Measurements from ENCODE around the gene PTPN13. TPM values are rescaled to one million over a fixed set of nuclear protein-coding genes. Genes with fewer than 3 reads are reported as not detected.

The PTPN13 gene
- 10 to 100 TPM in 1 of 2 donors, 1 to 10 TPM in 1; 9.1 to 26.7 TPM for total RNA-seq

GRCh38 chr4:86593688-86594558 is at the start of gene PTPN13:
PTPN13 (plus strand) TSS chr4:86594315; CDS start chr4:86635257, 40,942 bp downstream.
- DNase-seq, result peak; percentile 99 to 100 (median 100)
- Histone ChIP-seq H3K4me3 (peak within 1 kb of the TSS; percentile 29 to 82), H3K27me3 (no peaks in the 10 kb centered on the region), H3K27ac (peak within 1 kb of the TSS; percentile 67 to 94 (median 89)), H3K36me3 (replicated peaks in 1 of 2; ENCODE audit: insufficient read depth in 1 of 2, low read depth in 2 of 2) (no peaks in the 10 kb centered on the region), H3K4me1 (no peaks in the 10 kb centered on the region), H3K9me3 (no peaks in the 10 kb centered on the region)
- intact Hi-C loops (cut with DNase I), result no loop called here
- TF ChIP-seq POLR2A (IDR thresholded peaks at IDR 0.05), result peak; percentile 96 to 97 (median 97)
- TF ChIP-seq, protein P1, sequence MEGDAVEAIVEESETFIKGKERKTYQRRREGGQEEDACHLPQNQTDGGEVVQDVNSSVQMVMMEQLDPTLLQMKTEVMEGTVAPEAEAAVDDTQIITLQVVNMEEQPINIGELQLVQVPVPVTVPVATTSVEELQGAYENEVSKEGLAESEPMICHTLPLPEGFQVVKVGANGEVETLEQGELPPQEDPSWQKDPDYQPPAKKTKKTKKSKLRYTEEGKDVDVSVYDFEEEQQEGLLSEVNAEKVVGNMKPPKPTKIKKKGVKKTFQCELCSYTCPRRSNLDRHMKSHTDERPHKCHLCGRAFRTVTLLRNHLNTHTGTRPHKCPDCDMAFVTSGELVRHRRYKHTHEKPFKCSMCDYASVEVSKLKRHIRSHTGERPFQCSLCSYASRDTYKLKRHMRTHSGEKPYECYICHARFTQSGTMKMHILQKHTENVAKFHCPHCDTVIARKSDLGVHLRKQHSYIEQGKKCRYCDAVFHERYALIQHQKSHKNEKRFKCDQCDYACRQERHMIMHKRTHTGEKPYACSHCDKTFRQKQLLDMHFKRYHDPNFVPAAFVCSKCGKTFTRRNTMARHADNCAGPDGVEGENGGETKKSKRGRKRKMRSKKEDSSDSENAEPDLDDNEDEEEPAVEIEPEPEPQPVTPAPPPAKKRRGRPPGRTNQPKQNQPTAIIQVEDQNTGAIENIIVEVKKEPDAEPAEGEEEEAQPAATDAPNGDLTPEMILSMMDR (IDR thresholded peaks at IDR 0.05), result peak in 1 of 7 experiments; percentile 16
- ATAC-seq, result peak; percentile 98
- WGBS, 2 donors, result 1 to 2% methylated on average over 38 to 56 of the region's 60 CpGs

DNA sequence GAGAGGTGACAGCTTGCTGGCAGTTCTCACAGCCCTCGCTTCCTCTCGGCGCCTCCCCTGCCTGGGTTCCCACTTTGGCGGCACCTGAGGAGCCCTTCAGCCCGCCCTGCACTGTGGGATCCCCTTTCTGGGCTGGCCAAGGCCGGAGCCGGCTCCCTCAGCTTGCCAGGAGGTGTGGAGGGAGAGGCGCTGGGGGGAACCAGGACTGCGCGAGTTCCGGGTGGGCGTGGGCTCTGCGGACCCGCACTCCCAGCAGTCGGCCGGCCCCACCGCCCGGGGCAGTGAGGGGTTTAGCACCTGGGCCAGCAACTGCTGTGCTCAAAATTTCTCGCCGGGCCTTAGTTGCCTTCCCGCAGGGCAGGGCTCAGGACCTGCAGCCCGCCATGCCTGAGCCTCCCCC is 47.0 kb upstream of the PTPN13 start:
- 92 to 94% methylated on average over 3 to 19 of the region's 22 CpGs for WGBS, 2 donors
- Histone ChIP-seq H3K4me1 (no peaks in the 10 kb centered on the region), H3K9me3 (no peaks in the 10 kb centered on the region), H3K27ac (no peak overlapping the region), H3K36me3 (replicated peaks in 1 of 2; ENCODE audit: insufficient read depth in 1 of 2, low read depth in 2 of 2) (no peaks in the 10 kb centered on the region), H3K4me3 (no peak overlapping the region), H3K27me3 (no peaks in the 10 kb centered on the region)
- ATAC-seq (no peak), DNase-seq (no peak)
- TF ChIP-seq, protein P1 (IDR thresholded peaks at IDR 0.05), result no peak
- TF ChIP-seq POLR2A (IDR thresholded peaks at IDR 0.05), result no peak
- intact Hi-C loops (cut with DNase I), result no loop called here

GRCh38 chr4:86549163-86549788 is 44.8 kb upstream of the PTPN13 start:
- Histone ChIP-seq H3K4me3 (no peak overlapping the region), H3K27ac (no peak overlapping the region), H3K9me3 (no peaks in the 10 kb centered on the region), H3K36me3 (replicated peaks in 1 of 2; ENCODE audit: insufficient read depth in 1 of 2, low read depth in 2 of 2) (no peaks in the 10 kb centered on the region), H3K4me1 (no peaks in the 10 kb centered on the region), H3K27me3 (no peaks in the 10 kb centered on the region)
- 87 to 93% methylated on average over 4 of the region's 4 CpGs for WGBS, 2 donors
- DNase-seq (no peak), ATAC-seq (no peak)
- intact Hi-C loops (cut with DNase I), result no loop called here
- TF ChIP-seq, protein P1 (IDR thresholded peaks at IDR 0.05), result no peak
- no peak for TF ChIP-seq POLR2A (IDR thresholded peaks at IDR 0.05)

DNA sequence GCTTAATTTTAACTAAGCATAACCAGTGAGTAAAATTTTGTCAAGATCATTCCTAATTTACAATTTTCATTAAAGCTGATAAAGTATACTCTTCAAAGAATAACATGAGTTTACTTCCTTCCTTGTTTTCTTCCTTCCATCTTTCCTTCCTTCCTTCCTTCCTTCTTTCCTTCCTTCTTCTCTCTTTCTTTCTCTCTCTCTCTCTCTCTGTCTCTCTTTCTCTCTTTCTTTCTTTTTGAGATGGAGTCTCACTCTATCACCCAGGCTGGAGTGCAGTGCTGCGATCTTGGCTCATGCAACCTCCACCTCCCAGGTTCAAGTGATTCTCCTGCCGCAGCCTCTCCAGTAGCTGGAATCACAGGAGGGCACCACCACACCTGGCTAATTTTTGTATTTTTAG is 42.7 kb upstream of the PTPN13 start:
- H3K36me3 ChIP-seq (replicated peaks in 1 of 2; ENCODE audit: insufficient read depth in 1 of 2, low read depth in 2 of 2), result no peaks in the 10 kb centered on the region
- H3K9me3 ChIP-seq, result no peaks in the 10 kb centered on the region
- WGBS, 2 donors, result 96 to 100% methylated on average over 2 of the region's 2 CpGs
- no peak for ATAC-seq
- no peak for TF ChIP-seq POLR2A (IDR thresholded peaks at IDR 0.05)
- TF ChIP-seq, protein P1 (IDR thresholded peaks at IDR 0.05), result no peak
- H3K27me3 ChIP-seq, result no peaks in the 10 kb centered on the region
- DNase-seq, result no peak
- no peaks in the 10 kb centered on the region for H3K4me1 ChIP-seq
- no peak overlapping the region for H3K4me3 ChIP-seq
- H3K27ac ChIP-seq, result no peak overlapping the region
- intact Hi-C loops (cut with DNase I), result no loop called here
